Natural killer cell (primary cell): ENCODE measurements around the gene ELMO1. TPM values are rescaled to one million over a fixed set of nuclear protein-coding genes. Genes with fewer than 3 reads are reported as not detected.

Experiments used
- ATAC-seq, 3 donors: fragments of 150-1000 bp in 2 of 3; fragments of 200-7000 bp in 1 of 3; cut with Tn5 transposase; 1 replicate in 1 of 3; 2 replicates in 2 of 3; pipeline ENCODE4 v1.10.0; 2021; ENCODE audit warnings: mild to moderate bottlenecking in 2 of 3, moderate library complexity in 2 of 3
- DNase-seq, 2 donors: peaks; one replicate each; pipeline versions ENCODE4 v3.0.0 to v3.0.0-alpha.2; 2013 to 2021; ENCODE audit warnings: mixed read lengths in 1 of 2
- H3K27ac ChIP-seq: one replicate; pipeline ENCODE4 v1.5.1; 2013; ENCODE audit warnings: mild to moderate bottlenecking, low read length
- H3K27me3 ChIP-seq: one replicate; pipeline ENCODE4 v1.6.1; 2013; ENCODE audit warnings: low read length; ENCODE audit not compliant: control insufficient read depth, insufficient read depth
- H3K36me3 ChIP-seq: one replicate; pipeline ENCODE4 v1.6.1; 2013; ENCODE audit warnings: low read length; ENCODE audit not compliant: control insufficient read depth, insufficient read depth
- H3K4me1 ChIP-seq: one replicate; pipeline ENCODE4 v1.6.1; 2013; ENCODE audit warnings: low read length; ENCODE audit not compliant: control insufficient read depth, insufficient read depth
- H3K4me3 ChIP-seq: one replicate; pipeline ENCODE4 v1.5.1; 2013; ENCODE audit warnings: low read length
- H3K9me3 ChIP-seq: one replicate; pipeline ENCODE4 v1.6.1; 2013; ENCODE audit warnings: low read length; ENCODE audit not compliant: control insufficient read depth, insufficient read depth
- H3K27ac Mint-ChIP-seq, 2 donors: one replicate each; pipeline ENCODE4 v1.8.0; 2022; ENCODE audit warnings: mild to moderate bottlenecking in 2 of 2, mixed read lengths in 2 of 2, moderate library complexity in 1 of 2
- H3K27me3 Mint-ChIP-seq, 2 donors: one replicate each; pipeline ENCODE4 v1.8.0; 2022; ENCODE audit warnings: low read depth in 2 of 2, mixed read lengths in 2 of 2
- H3K36me3 Mint-ChIP-seq: one replicate; pipeline ENCODE4 v1.8.0; 2022; ENCODE audit warnings: mixed read lengths
- H3K4me1 Mint-ChIP-seq, 2 donors: one replicate each; pipeline ENCODE4 v1.8.0; 2022; ENCODE audit warnings: mixed read lengths in 2 of 2
- H3K4me3 Mint-ChIP-seq: one replicate; pipeline ENCODE4 v1.8.0; 2022; ENCODE audit warnings: mild to moderate bottlenecking, moderate library complexity, mixed read lengths
- H3K9me3 Mint-ChIP-seq, 2 donors: one replicate each; pipeline ENCODE4 v1.8.0; 2022; ENCODE audit warnings: mixed read lengths in 2 of 2
- WGBS: methylation state at CpG from one replicate; pipeline ENCODE4 v1.1.7; 2013; ENCODE audit warnings: missing lambda C conversion rate; ENCODE audit not compliant: insufficient coverage; 5-methylcytosine and 5-hydroxymethylcytosine counted together
- intact Hi-C: fragments of 100-400 bp; cut with micrococcal nuclease; formaldehyde crosslinking; loops from one replicate; pipeline ENCODE4 v1.14.2; 2022
- total RNA-seq, 4 donors: library from RNA; stranded (reverse); fragments of 120-200 nt in 1 of 4; gene quantifications; one replicate each; pipeline versions ENCODE4 v1.2.3 to v1.2.4, GENCODE V29; 2013 to 2022
- TF ChIP-seq, protein P1 (sequence below): fragments of 200-600 bp; IDR thresholded peaks from one replicate; pipeline ENCODE4 v1.8.0; 2022; ENCODE audit warnings: antibody characterized with exemption

The ELMO1 gene
- total RNA-seq, 3 donors from 2014 or later (not counting 1 experiment from before 2014, with no cell fraction given), result 127 to 147 (median 130) TPM

DNA sequence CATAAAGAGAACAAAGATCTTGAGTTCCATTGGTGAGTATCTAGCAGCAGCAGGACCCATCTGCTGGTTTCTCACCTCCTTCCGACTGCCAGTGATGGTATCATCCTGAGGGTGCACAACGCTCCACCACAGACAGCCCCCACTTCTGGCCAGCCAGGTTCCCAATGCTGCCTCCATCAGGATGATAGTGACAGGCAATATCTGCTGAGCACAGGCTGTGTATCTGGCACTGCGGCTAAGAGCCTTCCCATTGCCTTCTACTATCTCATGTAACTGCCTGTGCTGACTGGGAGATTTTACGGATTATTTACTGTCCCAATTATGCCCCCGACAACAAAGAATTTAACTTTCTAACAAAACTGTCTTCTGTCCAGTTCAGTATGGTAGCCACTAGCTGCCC is 372.0 kb downstream of the ELMO1 start:
- no peak for DNase-seq
- no peak for ATAC-seq
- H3K27ac ChIP-seq, result no peak overlapping the region
- no peak overlapping the region for H3K4me3 ChIP-seq
- TF ChIP-seq, protein P1, sequence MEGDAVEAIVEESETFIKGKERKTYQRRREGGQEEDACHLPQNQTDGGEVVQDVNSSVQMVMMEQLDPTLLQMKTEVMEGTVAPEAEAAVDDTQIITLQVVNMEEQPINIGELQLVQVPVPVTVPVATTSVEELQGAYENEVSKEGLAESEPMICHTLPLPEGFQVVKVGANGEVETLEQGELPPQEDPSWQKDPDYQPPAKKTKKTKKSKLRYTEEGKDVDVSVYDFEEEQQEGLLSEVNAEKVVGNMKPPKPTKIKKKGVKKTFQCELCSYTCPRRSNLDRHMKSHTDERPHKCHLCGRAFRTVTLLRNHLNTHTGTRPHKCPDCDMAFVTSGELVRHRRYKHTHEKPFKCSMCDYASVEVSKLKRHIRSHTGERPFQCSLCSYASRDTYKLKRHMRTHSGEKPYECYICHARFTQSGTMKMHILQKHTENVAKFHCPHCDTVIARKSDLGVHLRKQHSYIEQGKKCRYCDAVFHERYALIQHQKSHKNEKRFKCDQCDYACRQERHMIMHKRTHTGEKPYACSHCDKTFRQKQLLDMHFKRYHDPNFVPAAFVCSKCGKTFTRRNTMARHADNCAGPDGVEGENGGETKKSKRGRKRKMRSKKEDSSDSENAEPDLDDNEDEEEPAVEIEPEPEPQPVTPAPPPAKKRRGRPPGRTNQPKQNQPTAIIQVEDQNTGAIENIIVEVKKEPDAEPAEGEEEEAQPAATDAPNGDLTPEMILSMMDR, result no peak
- no peaks in the 10 kb centered on the region for H3K4me1 ChIP-seq
- H3K36me3 ChIP-seq, result no peaks in the 10 kb centered on the region
- Mint-ChIP-seq H3K9me3 (no peaks in the 10 kb centered on the region), H3K27me3 (no peaks in the 10 kb centered on the region), H3K36me3 (peaks cover 4% of the 10 kb centered on the region), H3K4me1 (peaks cover 29 to 31% of the 10 kb centered on the region in 2 donors), H3K27ac (peak overlapping the region; percentile 12 to 41), H3K4me3 (no peak overlapping the region)
- 96% methylated on average over 5 of the region's 5 CpGs for WGBS
- no peaks in the 10 kb centered on the region for H3K27me3 ChIP-seq
- intact Hi-C loops, result no loop called here
- H3K9me3 ChIP-seq, result no peaks in the 10 kb centered on the region

DNA sequence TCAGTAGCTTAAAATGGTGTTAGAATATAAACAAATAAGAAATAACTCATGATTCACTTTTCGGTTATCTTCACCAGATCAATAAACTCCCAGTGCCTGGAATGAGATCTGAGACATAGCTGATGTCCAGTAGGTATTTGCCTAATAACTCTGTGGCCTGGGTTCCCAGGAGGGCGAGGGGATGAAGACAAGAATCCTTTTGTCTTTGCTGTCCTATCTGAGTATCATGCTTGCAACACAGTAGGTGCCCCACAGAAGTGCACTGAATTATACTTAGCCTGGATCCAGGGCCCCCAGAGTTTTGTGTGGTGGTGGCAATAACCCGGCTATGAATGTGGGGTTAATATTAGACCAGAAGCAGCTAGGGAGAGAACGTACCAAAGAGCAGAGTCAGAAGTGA is 374.3 kb downstream of the ELMO1 start:
- Mint-ChIP-seq H3K9me3 (no peaks in the 10 kb centered on the region), H3K4me1 (peaks cover 40 to 44% of the 10 kb centered on the region in 2 donors), H3K27me3 (no peaks in the 10 kb centered on the region), H3K36me3 (no peaks in the 10 kb centered on the region), H3K4me3 (no peak overlapping the region), H3K27ac (no peak overlapping the region)
- TF ChIP-seq, protein P1, result no peak
- Histone ChIP-seq H3K27ac (no peak overlapping the region), H3K4me3 (no peak overlapping the region), H3K27me3 (no peaks in the 10 kb centered on the region), H3K9me3 (no peaks in the 10 kb centered on the region), H3K36me3 (no peaks in the 10 kb centered on the region), H3K4me1 (no peaks in the 10 kb centered on the region)
- ATAC-seq, result no peak
- no peak for DNase-seq
- WGBS, result 98% methylated on average over 3 of the region's 4 CpGs
- intact Hi-C loops, result no loop called here

DNA sequence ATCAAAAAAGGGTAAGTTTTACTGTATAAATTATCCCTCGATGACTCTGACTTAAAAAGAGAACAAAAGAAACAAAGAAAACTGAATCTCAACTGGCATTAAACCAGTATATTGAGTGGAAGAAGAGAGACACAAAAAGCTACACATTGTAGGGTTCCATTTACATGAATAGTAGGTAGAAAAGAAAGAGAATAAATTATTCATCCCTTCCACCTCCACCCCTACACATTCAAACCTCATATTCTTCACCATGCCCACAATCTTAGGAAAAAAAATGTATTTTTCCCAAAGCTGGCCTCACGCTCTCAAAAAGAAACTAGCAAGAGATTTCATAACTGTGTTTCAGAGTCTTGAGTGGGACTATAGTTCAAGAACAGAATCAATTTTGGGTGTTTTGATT is 377.5 kb downstream of the ELMO1 start:
- Histone ChIP-seq H3K9me3 (no peaks in the 10 kb centered on the region), H3K27ac (no peak overlapping the region), H3K4me1 (no peaks in the 10 kb centered on the region), H3K27me3 (no peaks in the 10 kb centered on the region), H3K36me3 (no peaks in the 10 kb centered on the region), H3K4me3 (no peak overlapping the region)
- Mint-ChIP-seq H3K27ac (peak overlapping the region in 1 of 2 donors; percentile 29), H3K4me1 (peaks cover 28 to 34% of the 10 kb centered on the region in 2 donors), H3K9me3 (no peaks in the 10 kb centered on the region), H3K36me3 (no peaks in the 10 kb centered on the region), H3K4me3 (no peak overlapping the region), H3K27me3 (no peaks in the 10 kb centered on the region)
- ATAC-seq (no peak), DNase-seq (no peak)
- TF ChIP-seq, protein P1, result no peak
- intact Hi-C loops, result no loop called here
- 100% methylated on average over 1 of the region's 2 CpGs for WGBS

DNA sequence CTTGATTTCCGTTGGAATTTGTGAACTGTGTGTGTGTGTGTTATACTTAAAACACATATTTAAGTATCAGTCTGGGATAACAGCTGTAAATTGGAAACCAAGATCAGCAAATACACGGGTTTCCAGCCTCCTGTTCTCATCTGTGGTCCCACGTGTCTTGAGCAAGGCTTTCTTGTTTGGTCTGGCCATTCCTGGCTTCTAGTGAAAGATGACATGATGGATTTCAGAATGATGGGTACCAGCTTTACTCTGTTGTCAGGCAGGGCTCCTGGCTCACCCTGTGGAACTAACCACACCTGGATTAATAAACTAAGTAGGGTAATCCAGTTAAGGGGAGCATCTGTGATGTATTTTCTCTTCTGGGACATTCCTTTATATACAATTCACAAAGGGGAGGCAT is 378.2 kb downstream of the ELMO1 start:
- Mint-ChIP-seq H3K4me3 (no peak overlapping the region), H3K36me3 (no peaks in the 10 kb centered on the region), H3K27ac (peak overlapping the region in 1 of 2 donors; percentile 29), H3K27me3 (no peaks in the 10 kb centered on the region), H3K4me1 (peaks cover 33 to 40% of the 10 kb centered on the region in 2 donors), H3K9me3 (no peaks in the 10 kb centered on the region)
- intact Hi-C loops, result no loop called here
- Histone ChIP-seq H3K27me3 (no peaks in the 10 kb centered on the region), H3K27ac (no peak overlapping the region), H3K36me3 (no peaks in the 10 kb centered on the region), H3K4me3 (no peak overlapping the region), H3K9me3 (no peaks in the 10 kb centered on the region), H3K4me1 (no peaks in the 10 kb centered on the region)
- TF ChIP-seq, protein P1, result no peak
- ATAC-seq, result no peak
- WGBS, result 100% methylated on average over 2 of the region's 3 CpGs
- no peak for DNase-seq
